GM21423 (cell line): ENCODE results near the gene CYLC2.

Experiments used
- ATAC-seq: cut with Tn5 transposase; IDR thresholded peaks from one replicate; pipeline ENCODE4 v1.9.1; 2021; ENCODE audit warnings: mild to moderate bottlenecking, moderate library complexity; ENCODE audit not compliant: unreplicated experiment

Gene CYLC2, protein sequence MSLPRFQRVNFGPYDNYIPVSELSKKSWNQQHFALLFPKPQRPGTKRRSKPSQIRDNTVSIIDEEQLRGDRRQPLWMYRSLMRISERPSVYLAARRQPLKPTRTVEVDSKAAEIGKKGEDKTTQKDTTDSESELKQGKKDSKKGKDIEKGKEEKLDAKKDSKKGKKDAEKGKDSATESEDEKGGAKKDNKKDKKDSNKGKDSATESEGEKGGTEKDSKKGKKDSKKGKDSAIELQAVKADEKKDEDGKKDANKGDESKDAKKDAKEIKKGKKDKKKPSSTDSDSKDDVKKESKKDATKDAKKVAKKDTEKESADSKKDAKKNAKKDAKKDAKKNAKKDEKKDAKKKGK

DNA sequence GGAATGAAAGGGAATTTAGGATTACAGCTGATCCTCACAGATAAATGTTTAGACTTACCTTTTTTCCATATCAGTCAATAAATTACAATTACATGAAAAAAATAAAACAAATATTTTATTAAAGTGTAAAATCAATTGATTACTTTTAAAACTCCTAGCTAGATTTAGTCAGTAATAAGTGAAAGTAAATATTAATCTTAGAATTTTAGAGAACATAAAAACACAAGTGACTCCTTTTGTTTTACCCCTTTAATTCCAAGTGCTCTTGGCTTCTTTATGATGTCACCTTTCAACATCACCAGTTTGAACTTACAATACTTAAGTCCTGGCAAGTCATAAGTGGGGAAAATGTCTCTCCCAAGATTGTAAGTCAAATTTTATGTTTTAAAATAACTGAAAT is at the start of gene CYLC2:
CYLC2 (plus strand) TSS at position 301 of the 400 bp plus-strand sequence; CDS start at position 349, 48 bp downstream.
- no peak for ATAC-seq

DNA sequence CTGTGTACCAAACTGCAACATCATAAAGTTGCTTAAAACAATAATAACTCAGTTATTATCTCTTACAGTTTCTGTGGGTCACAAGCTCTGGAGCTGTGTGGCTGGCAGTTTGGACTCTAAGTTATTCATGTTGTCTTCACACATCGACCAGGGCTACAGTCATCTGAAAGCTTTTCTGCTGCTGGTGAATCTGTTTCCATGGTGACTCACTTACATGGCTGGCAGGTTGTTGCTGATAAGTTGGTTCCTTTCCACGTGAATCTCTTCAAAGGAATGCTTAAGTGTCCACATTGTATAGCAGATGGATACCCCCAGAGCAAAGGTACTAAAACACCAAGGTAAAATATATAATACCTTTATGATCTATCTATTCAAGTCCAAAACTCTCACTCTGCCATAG is 44.8 kb upstream of the CYLC2 start:
- ATAC-seq = no peak

DNA sequence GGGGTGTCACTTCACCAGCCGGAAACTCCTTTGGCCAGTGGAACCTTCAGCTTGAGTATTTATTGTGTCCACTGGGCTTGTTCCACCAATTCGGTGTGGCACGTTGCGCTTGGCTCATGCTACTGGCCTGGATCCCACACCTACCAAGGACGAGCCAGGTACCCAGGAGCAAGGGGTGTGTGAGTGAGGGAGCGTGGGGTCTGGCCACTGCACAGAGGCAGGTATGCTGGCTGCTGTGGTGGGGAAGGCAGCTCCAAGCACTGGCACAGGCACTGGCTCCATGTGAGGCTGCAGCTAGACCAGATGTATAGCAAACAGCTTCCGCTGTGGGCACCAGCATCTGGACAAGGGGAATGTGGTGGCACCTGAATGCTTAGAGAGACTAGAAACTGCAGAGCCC is 28.1 kb upstream of the CYLC2 start:
- ATAC-seq = no peak

DNA sequence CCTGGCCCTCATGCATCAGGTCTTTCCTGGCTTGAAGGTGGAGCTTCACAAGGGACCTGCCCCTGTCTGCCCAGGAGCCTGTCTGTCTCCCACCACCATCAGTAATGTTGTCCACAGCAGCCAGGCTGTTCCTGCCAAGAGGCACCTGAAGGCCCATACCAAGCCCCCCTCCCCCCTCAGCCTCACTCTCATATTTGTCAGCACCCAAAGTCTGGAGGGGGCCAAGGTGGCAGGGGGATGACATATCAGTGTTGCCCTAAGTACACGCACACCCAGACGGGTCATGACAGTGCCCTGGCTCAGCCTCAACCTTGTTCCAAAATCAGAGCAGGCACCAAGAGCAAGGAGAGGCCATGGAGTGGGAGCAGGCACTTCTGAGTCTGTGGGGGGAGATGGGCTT is 27.2 kb upstream of the CYLC2 start:
- ATAC-seq = no peak

DNA sequence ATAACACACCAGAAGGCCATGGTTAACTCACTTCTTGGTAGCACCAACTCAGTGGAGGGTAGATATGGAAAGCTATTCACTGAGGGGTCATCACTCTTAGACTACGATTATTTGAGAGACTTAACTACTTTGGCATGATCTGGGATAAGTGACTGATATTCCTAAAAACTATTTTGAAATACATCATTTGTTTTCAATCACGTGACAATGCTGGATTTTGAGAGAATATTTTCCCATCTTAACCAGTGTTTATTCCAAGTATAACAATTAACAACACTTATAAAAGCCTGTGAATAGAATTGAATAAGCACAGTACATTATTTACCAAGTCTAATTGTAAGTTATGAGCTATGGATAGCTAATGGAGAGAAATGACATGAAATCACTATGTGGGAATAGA is 22.4 kb upstream of the CYLC2 start:
- no peak for ATAC-seq

DNA sequence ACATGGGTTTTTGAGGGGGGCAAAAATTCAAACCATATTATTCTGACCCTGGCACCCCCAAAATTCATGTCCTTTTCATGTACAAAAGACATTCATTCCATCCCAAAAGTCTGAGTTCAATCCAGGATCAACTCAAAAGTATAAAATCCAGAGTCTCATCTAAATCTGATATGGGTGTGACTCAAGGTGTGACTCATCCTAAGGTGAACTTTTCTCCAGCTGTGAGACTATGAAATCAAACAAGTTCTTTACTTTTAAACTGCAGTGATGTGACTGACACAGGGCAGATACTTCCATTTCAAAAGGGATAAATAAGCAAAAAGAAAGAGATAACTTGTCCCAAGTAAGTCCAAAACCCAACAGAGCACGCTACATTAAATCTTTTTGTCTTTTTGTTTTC is 20.6 kb upstream of the CYLC2 start:
- no peak for ATAC-seq

DNA sequence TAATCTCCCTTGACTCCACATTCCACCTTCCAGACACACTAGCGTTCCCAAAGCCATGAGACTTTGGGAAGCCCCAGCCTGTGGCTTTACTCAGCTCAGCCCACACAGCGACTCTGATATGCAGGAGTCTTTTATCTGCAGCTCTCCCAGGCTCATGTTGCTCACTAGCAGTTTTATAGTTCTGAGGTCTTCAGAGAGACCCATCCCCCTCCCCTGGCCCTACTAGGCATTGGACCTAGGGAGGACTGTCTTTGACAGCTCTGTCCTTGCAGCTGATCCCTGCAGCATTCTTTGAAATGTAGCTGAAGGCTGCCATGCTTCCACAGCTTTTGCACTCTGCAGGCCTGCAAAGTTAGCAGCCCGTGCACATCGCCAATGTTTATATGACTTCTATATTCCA is 19.9 kb upstream of the CYLC2 start:
- no peak for ATAC-seq

DNA sequence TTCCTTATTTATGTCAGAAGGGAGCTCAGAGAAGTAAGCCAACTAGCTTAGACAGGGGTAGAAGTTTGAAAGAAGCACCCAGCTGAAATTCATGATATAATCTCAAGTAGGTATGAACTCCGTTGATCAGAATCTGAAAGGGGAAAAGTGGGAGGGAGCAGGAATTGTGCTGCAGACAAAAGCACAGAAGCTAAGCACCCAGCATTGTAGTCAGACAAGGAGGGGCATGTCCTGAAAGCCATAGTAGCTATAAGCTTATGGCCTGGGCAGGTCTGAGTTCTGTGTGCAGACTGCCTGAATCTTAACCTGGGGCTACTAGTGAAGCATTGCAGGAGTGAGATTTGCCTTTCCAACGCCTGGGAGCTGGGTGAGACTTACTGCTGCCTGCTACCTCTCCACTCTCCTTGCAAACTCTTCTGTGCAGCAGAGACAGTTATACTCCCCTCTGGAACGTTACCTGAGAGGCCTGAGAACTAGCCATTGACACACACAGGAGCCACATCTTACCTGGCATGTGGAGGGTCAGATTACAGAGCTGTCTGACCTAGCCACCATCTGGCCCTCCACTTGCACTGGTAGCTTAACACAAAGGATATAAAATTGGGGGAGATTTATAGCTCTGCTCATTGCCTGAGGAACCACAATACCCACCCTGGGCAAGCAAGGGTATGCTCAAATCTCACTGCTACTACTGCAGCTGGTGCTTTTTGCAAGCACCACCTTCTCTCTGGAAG is 9.8 kb upstream of the CYLC2 start:
- ATAC-seq = no peak

DNA sequence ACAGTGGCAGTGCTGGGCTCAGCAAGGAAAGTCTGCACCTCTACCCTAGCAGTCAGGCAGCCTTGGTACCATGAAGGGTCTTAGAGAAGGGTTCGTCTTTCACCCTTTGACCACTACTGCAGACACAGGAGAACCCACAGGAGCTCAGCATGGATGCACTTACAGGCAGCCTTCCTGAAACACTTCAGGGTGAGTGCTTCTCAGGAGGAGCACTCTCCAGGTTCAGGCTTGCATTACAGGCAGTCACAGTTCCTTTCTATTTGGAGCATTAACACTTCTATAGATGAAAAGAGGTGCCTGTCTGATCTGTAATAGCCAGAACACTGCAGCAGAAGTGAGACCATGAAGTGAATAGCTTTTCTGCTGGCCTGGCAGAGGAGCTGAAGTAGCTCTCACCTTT is 8.7 kb upstream of the CYLC2 start:
- no peak for ATAC-seq

DNA sequence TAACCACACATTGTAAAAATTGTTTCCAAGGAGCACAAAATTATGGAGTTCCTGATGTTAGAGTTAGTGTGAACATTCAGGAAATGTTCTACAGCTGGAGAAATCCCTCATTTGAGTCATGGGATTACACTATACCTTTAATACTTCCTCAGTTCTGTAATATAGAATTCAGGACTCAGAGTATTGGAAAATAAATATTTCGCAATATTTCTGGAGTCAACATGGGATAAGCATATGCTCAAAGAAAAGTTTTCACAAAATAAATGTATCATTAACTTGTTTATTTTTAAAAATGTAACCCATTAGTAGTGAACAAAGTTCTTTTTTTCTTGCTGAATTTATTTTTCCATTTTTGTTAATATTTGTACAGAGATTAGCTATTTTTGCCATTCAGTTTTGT is 8.6 kb downstream of the CYLC2 start:
- no peak for ATAC-seq

DNA sequence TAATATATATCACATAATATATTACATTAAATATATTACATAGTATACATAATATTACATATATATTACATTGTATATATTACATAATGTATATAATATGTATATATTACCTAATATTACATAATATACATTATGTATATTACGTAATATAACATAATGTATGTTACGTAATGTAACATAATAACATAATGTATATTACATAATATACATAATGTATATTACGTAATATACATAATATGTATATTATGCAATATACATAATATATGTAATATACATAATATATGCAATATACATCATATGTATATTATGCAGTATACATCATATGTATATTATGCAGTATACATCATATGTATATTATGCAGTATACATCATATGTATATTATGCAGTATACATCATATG is 19.1 kb downstream of the CYLC2 start:
- ATAC-seq = no peak

DNA sequence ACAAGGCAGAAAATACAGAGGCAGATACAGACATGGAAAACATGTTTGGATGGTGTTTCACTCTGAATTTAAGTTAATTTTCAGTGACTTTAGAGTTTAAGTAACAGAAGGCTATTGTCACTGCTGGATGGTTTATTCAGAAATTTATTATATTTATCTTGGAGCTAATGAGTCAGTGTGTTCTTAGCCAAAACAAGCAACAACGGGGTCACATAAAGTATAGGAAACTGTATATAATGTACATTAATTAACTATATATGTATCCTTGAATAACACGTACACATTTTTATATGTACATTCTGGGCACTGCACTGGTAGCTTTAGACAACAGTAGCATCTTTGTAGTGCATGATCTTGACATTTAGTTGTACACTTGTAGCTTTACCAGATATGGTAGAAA is 30.7 kb downstream of the CYLC2 start:
- no peak for ATAC-seq

DNA sequence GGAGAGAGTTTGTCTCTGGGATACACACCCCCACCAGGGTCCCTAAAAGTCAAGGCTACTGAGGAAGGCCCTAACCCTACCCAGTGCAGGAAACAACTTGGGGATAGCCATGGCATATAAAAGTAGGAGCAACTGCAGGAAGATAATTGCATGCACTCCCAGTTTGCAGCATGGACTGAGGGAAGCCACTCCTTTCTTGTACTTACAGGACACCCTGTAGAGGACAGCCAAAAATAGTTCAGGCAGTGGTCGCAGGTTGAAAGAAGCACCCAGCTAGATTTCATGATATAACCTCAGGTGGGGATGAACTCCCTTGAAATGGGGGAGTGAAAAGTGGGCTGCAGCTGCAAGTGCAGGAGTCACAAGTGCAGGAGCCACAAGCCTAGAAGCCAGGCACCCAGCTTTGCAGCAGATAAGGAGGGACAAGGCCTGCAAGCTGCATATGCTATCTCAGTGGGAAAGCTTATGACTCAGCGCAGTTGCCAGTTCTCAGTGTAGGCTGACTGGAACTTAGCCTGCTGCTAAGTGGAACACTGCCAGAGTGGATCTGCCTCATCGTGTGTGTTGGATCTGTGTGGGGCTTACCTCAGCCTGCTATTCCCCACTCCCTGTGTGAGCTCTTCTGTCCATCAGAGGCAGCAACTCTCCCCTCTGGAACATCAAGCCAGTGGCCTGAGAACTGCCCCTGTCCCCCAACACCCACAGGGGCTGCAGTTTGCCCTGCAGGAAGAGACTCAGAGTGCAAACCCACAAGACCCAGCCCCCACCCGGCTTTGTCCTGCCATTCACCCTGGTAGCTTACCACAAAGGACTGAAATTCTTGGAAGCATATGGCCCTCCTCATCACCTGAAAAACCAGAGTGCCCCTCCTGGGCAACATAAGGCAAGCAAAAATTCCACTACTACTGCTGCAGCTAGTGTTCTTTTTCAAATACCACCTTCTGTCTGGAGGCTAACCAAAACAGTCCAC is 42.7 kb downstream of the CYLC2 start:
- ATAC-seq = no peak

DNA sequence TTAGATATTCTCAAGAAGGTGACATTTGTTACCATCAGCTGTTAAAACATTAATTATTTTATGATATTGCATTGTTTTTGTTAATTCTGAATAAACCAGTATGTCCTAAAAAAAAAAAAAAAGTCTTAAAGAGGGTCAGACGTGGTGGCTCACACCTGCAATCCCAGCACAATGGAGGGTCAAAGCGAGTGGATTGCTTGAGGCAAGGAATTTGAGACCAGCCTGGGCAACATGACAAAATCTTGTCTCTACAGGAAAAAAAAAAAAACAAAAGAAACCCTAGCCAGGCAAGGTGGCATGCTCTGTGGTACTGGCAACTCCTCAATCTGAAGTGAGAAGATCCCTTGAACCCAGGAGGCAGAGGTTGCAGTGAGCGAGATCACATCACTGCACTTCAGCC is 46.8 kb downstream of the CYLC2 start:
- no peak for ATAC-seq
